Upper lobe of left lung (tissue), 4 donors: ENCODE results near the gene DCUN1D1.

Experiments
- POLR2A ChIP-seq, 4 donors: fragments of 450-650 bp; IDR thresholded peaks; one replicate each; pipeline ENCODE4 v1.5.1; 2016 to 2017; ENCODE audit warnings: antibody characterized with exemption in 4 of 4, mild to moderate bottlenecking in 2 of 4
- POLR2AphosphoS5 ChIP-seq, 2 donors: sonication (generic); formaldehyde crosslinking; IDR thresholded peaks; one replicate each; pipeline ENCODE4 v1.5.1; 2017; ENCODE audit warnings: antibody characterized with exemption in 2 of 2
- TF ChIP-seq, protein P1 (sequence below), 6 experiments: fragments of 450-650 bp in 4 of 6; fragments of 200-600 bp in 2 of 6; sonication (generic) in 2 of 6; IDR thresholded peaks; one replicate each; pipeline ENCODE4 v1.5.1; 2016 to 2019; ENCODE audit warnings: antibody characterized with exemption in 6 of 6

DNA sequence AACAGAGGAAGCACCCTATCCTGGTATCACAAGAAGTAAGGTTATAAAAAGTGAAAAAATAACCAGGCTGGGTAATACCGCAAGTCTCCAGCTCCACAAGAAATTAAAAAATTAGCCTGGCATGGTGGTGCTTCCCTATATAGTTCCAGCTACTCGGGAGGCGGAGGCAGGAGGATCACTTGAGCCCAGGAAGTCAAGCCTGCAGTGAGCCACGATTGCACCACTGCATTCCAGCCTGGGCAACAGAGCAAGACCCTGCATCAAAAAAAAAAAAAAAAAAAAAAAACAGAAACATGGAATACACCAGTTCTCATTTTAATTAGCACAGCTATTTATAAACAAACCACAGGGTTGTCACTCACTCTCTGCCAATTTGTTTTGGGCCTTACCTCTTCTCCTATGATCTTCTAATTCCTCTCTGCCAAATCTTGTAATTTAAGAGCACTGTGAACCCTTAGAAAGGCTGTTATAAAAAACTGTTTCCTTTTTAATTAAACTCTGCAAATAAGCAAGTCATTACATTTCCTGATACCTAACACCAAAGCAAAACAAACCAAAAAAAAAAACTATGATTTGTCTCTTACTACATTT is 22.6 kb downstream of the DCUN1D1 start:
- TF ChIP-seq, protein P1, sequence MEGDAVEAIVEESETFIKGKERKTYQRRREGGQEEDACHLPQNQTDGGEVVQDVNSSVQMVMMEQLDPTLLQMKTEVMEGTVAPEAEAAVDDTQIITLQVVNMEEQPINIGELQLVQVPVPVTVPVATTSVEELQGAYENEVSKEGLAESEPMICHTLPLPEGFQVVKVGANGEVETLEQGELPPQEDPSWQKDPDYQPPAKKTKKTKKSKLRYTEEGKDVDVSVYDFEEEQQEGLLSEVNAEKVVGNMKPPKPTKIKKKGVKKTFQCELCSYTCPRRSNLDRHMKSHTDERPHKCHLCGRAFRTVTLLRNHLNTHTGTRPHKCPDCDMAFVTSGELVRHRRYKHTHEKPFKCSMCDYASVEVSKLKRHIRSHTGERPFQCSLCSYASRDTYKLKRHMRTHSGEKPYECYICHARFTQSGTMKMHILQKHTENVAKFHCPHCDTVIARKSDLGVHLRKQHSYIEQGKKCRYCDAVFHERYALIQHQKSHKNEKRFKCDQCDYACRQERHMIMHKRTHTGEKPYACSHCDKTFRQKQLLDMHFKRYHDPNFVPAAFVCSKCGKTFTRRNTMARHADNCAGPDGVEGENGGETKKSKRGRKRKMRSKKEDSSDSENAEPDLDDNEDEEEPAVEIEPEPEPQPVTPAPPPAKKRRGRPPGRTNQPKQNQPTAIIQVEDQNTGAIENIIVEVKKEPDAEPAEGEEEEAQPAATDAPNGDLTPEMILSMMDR (IDR thresholded peaks at IDR 0.05): no peak
- TF ChIP-seq POLR2A (IDR thresholded peaks at IDR 0.05): no peak
- TF ChIP-seq POLR2AphosphoS5 (IDR thresholded peaks at IDR 0.05): no peak
